UCSD-AML1 (cell line): Measurements from ENCODE around the gene SLC22A31.

Source experiments
- DNase-seq: peaks from one replicate; lab custom pipeline; 2025; ENCODE audit not compliant: unreplicated experiment; lab: John Stamatoyannopoulos, UW

Gene SLC22A31

DNA sequence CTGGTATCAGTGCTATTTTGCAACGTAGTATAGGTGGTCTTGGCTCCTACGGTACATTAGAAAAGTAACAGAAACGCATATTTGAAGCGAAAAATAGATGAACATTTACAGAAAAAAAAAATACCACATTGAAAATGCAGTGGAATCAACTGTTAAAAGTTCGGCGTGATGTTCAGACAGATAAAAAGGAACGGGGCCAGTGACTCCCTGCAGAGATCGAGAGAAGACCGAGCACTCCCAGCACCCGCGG, 16.7 kb upstream of the SLC22A31 start:
- DNase-seq: no peak

DNA sequence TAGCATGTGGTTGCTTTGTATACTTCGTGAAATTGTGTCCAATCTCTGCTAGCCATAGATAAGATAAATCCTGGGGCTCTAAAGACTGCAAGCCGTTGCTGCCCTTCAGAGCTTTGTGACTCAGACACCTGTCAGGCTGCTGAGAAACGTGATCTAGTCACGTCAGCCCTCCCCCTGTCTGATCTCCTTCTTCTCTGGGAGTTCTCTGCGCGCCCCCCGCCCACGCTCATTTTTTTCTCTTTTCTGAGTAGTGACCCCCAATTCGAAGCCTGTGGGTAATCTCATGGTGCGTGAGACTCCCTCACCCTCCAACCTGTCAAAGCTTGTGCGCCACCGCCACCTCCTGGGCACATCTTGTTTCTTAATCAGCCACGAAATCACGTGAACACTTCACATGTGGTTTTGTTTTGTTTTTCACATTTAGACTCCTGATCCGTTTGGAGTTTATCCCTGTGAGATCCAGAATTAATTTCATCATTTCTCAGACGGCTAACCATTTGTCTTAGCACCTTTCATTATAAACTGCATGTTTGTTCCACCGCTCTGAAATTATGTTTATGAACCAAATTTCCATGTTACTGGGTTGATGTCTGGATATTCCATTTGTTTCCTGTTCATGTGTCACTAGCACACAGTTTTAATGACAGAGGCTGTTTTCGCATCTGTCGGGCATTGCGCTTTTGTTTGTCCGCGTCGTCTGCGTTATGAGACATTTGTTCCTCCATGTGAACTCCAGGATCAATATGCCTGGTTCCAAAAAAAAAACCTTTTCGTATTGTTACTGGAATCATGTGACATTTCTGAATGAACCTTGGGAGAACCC, 16.2 kb upstream of the SLC22A31 start:
- DNase-seq: peak; percentile 74

- DNase-seq: no peak
These were observed 10.7 kb upstream of the SLC22A31 start for GRCh38 chr16:89210904-89211515.

DNA sequence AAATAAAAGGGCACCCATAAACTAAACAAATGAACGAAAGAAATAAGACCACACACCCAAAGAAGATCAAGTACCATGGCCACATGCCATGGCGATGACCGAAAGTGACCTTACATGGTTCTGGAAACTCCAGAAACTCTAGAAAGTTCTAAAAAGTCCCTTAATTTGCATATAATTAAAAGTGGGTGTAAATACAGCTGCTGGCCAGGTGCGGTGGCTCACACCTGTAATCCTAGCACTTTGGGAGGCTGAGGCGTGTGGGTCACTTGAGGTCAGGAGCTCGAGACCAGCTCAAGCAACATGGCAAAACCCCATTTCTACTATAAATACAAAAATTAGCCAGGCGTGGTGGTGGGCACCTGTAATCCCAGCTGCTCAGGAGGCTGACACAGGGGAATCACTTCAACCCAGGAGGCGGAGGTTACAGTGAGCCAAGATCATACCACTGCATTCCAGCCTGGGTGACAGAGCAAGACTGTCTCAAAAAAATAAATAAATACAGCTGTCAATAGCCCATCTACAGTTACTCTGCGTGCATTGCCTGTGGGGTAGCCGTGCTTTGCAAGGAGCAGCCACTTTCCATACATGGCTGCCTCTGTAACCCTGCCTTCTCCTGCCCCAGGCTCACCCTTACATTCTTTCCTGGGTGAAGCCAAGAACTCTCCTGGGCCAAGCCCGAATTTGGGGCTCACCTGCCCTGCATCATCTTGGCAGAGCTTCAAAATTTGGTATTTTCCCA, 10.0 kb upstream of the SLC22A31 start:
- DNase-seq: no peak

GRCh38 chr16:89209522-89210044, 9.2 kb upstream of the SLC22A31 start:
- DNase-seq: no peak

GRCh38 chr16:89207993-89208392, 7.7 kb upstream of the SLC22A31 start:
- no peak for DNase-seq

DNA sequence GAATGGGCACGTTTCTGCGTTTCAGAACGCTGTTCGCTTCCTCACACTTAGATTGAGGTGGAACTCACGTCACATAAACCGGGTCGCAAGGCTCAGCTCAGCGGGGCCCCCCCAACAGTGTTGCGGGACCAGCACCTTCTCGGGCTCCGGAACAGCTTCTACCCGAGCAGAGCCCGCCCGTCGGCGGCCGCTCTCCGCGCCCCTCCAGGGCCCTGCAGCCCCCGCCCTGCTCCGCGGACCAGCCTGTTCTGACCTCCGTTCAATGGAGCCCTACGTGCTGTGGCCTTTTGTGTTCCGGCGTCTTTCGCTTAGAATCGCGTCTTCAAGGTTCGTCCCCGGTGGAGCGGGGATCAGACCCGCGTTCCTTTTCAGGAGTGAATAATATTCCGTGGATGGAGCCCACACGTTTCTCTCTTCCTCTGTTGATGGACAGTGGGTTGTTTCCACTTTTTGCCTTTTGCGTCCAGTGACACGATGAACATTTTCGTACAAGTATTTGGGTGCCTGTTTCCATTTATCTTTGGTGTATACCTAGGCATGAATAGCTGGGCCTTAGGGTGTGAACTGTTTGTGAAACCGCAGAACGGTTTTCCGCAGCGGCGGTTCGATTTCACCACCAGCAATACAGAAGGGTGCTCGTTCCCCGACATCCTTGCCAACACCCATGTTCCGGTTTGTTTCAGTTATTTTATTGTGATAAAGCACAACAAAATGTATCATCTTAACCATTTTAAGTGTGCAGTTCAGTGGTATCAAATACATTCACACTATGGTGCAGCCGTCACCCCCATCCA, 2.3 kb upstream of the SLC22A31 start:
- DNase-seq: no peak

DNA sequence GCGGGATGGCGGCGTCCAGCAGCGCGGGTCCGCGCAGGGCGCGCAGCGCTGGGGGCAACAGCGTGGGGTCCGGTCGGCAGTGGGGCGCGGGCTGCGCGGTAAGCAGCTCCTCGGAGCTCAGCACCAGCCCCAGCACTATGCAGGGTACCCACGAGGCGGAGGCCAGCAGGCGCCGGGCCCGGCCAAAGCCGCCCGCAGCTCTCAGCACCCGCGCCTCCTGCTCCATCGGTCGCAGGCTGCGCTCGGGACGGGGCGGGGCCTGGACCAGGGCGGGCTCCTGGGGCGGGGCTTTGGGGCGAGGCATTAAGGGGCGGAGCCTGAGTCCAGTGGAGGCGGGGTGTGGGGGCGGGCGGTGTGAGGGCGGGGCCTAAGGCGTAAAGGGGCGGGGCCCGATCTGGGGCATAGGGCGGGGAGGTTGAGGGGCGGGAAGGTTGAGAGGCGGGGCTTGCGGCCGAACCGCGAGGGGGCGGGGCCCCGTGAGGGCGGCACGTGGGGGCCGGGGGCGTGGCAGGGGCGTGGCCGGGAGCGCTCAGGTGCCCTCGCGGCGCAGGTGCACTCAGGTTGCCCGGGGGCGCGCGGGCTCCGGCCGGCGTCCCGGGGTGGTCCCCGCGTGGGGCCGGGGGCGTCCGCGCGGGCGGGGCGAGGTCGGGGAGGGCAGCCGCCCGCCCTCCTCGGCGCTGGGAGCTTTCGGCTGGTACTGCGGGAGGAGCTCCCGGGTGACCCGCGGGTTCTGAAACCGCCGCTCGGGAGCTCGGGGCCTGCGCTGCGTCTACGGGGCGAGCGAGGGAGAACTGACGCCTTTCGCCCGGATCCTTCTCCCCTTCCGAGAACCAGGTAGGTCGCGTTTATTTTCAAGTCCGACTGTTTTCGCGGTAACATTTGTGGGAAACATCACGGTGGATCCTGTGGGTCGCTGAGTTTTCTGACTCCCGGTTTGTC, 1.4 kb upstream of the SLC22A31 start:
- DNase-seq: no peak

GRCh38 chr16:89200850-89201411, 594 bp upstream of the SLC22A31 start:
- DNase-seq: no peak

DNA sequence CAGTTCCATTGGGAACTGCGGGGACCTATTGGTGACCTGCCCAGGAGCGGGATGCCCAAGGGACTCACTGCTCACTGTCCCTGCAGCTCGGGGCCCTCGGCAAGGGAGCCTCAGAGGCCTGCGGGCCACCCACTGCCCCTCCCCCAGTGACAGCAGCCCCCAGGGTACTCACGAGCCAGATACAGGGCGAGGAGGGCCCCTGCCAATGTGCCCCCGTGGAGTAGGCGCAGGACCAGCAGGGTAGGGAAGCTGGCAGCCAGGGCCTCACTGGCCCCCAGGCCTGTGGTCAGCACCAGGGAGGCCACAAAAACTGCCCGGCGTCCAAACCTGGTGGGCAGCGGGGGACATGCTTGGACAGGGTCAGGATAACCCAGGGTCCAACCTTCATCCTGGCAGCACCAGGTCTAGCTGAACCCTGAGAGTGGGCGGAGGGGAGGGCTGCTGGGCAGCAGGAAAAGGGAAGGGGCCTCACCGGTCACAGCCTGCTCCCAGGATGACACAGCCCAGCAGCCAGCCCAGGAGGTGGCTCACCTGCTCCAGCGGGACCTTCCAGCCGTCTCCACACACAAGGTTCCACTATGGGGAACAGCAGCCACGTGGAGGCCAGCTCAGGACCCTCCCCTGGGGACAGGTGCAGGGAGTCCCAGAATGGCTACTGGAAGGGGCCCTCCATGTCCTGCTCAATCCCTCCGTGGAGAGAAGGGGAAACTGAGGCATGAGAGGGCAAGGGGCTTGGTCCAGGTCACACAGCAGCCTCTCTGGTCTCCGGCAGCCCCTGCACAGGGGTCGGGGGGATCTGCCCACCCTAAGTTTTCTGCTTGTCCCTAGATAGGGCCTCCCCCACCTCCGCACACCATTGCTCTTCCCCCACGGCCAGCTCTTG, 855 bp downstream of the SLC22A31 start:
- DNase-seq: no peak

GRCh38 chr16:89198417-89199240, 1.7 kb downstream of the SLC22A31 start:
- DNase-seq: no peak

GRCh38 chr16:89197633-89198416, 2.5 kb downstream of the SLC22A31 start:
- no peak for DNase-seq

DNA sequence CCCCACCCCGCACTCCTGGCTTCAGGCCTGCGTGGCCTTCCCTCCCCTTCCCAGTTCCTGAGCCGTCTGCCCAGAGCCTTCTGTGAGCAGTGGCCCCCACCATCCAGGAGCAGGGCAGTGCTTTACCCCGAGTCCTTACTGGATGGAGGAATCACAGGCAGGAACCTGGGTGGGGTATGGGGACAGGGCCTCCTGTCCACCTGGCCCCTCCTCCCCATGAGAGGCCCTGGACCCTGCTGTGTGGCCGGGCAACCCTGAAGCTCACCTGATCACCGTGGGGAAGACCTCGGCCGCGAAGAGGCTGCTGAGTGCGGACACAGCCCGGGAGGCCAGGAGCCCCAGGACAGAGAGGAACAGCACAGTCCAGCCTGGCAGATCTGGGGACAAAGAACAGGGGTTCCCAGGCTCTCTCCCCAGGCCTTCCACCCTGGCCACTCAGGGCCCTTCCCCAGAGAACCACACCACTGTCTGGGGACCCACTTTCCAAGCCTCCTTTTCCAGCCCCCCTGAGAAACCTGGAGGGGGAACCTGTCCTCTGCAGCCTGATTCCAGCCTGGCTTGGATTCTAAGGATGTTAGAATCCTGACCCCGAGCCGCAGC, 3.2 kb downstream of the SLC22A31 start:
- no peak for DNase-seq

DNA sequence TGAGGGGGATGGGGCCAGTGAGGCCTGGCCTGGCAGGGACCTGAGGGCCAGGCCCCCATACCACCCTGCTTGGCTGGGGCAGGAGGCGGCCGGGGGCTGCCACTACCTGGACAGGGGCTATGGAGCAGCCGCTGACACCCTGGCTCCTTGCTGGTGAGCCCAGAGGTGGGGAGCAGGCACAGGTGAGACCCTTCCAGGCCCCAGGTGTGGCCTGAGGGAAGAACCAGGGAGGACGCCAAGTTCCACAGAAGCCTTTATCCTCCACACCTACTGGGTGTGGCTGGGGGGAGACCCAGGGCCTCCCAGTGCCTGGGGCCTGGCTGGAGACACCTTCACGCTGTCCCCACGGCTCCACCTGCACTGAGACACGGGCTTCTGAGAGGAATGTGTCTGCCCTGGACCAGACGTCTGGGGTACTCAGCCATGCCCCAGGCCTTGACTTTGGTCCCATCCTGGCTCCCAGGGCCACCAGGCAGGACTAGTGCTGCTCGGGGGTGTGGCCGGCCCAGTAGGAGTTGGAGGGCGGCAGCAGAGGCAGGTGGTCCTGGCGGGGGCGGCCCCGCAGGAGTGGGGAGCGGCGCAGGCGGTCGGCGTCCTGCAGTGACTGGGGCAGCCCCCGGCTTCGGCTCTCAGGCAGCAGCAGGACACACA, 4.7 kb downstream of the SLC22A31 start:
- no peak for DNase-seq

DNA sequence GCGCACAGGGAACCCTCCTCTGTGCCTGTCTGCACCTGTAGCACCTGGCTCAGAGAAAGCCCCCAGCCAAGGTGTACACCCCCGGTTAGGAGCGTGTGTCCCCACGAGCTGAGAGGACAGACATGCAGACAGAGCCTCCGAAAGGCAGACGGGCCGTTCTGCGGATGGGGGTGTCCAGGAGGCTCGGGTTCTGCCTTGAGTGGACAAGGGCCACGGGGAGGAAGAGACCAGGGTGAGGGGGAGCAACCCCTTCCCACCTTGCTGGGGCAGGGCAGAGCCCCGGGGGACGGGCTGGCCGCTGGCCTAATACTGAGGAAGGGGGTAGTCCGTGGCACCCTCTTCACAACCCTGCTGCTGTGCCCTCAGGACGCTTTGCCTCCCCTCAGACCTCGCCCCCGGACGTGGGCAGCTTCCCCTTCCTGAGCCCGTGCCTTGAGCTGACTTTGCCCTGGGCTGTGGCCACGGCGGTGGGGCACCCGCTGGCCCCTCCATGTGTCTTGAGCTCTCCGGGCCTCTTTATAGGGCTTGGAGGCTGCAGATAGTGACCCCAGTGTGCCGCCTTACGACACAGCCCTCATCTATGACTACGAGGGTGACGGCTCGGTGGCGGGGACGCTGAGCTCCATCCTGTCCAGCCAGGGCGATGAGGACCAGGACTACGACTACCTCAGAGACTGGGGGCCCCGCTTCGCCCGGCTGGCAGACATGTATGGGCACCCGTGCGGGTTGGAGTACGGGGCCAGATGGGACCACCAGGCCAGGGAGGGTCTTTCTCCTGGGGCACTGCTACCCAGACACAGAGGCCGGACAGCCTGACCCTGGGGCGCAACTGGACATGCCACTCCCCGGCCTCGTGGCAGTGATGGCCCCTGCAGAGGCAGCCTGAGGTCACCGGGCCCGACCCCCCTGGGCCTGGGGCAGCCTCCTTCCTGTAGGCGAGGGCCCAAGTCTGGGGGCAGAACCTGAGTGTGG, 5.7 kb downstream of the SLC22A31 start:
- peak; percentile 33 for DNase-seq
